Duodenal mucosa (tissue), 2 donors: ENCODE results near the gene AQP1.

Experiments used
- H3K27ac ChIP-seq: one replicate; pipeline ENCODE4 v1.7.0; 2013; ENCODE audit warnings: low read depth, low read length
- H3K27me3 ChIP-seq, 2 donors: one replicate each; pipeline ENCODE4 v1.7.0; 2013; ENCODE audit warnings: low read length in 2 of 2, control low read depth in 1 of 2; ENCODE audit not compliant: insufficient read depth in 2 of 2, control insufficient read depth in 1 of 2
- H3K36me3 ChIP-seq, 2 donors: one replicate each; pipeline ENCODE4 v1.7.0; 2013; ENCODE audit warnings: low read length in 2 of 2, control low read depth in 1 of 2; ENCODE audit not compliant: insufficient read depth in 2 of 2, control insufficient read depth in 1 of 2
- H3K4me1 ChIP-seq, 2 donors: one replicate each; pipeline ENCODE4 v1.7.0; 2013; ENCODE audit warnings: low read length in 2 of 2, control low read depth in 1 of 2; ENCODE audit not compliant: insufficient read depth in 2 of 2, control insufficient read depth in 1 of 2
- H3K4me3 ChIP-seq, 2 donors: one replicate each; pipeline ENCODE4 v1.7.0; 2013; ENCODE audit warnings: low read length in 2 of 2, low read depth in 1 of 2
- H3K9ac ChIP-seq, 2 donors: one replicate each; pipeline ENCODE4 v1.7.0; 2013; ENCODE audit warnings: low read length in 2 of 2, low read depth in 1 of 2
- H3K9me3 ChIP-seq, 2 donors: one replicate each; pipeline ENCODE4 v1.7.0; 2013; ENCODE audit warnings: low read length in 2 of 2, control low read depth in 1 of 2; ENCODE audit not compliant: control insufficient read depth in 1 of 2

Gene AQP1

DNA sequence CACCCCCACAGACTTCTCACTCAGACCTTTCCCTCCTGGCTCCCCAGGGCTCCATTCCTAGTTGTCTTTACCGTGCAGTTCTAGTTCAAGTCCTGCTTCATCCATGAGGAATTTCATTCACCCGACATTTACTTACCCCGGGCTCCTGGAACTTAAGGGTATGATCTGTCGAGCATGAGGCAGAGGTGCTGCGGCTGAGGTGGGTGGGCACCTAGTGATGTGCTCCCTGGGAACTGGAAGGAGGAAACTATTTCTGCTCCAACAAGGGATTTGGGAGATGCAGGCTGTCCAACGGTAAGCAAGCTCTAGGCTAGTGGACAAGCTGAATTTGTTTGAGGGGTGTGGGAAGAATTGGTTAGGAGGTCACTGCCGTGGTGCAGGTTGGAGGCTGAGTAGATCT, 30.2 kb upstream of the AQP1 start:
- Histone ChIP-seq H3K4me3 (no peak overlapping the region), H3K9me3 (no peaks in the 10 kb centered on the region), H3K4me1 (peaks cover 8 to 9% of the 10 kb centered on the region in 2 donors), H3K9ac (no peak overlapping the region), H3K27ac (no peak overlapping the region), H3K27me3 (no peaks in the 10 kb centered on the region), H3K36me3 (no peaks in the 10 kb centered on the region)

DNA sequence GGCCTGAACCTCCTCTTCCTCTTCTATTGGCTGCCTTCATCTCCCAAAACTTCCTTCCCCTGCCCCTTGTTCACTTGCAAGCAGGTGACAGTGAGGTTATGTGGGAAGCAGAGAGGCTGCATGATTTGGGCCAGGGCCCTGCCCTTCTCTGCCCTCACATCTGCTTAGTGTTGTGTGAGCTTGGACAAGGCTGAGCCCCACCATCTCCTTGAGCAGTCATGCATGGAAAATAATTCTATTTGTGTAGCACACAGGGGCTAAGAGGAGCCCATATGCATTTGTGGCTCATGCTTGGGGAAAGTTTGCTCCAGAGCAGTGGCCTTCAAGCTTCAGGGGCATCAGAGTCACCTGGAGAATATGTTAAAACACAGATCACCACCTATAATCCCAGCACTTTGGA, 26.8 kb upstream of the AQP1 start:
- H3K9me3 ChIP-seq: no peaks in the 10 kb centered on the region
- H3K27me3 ChIP-seq: no peaks in the 10 kb centered on the region
- H3K36me3 ChIP-seq: no peaks in the 10 kb centered on the region
- no peak overlapping the region for H3K9ac ChIP-seq
- no peak overlapping the region for H3K4me3 ChIP-seq
- H3K4me1 ChIP-seq: peaks cover 10 to 12% of the 10 kb centered on the region in 2 donors
- H3K27ac ChIP-seq: no peak overlapping the region

DNA sequence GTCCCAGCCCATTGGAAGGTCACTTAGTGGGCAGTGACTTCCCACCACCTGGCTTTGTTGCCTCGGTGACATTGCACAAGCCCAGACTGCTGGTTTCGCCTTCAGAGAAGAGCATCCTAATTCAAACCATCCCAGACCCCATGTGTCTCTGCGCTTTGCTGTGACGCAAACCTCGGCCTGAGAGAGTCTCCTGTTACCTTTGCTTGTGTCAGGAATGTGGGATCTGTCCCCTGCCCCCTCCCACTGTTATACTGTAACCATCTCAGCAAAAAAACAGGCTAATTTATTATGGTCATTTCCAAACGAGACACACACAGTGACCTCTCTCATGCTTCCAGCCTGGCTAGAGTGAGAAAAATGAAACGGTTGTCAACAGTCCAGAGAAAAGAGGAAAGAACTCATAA, 25.0 kb upstream of the AQP1 start:
- Histone ChIP-seq H3K9ac (no peak overlapping the region), H3K27me3 (no peaks in the 10 kb centered on the region), H3K36me3 (no peaks in the 10 kb centered on the region), H3K4me3 (no peak overlapping the region), H3K27ac (no peak overlapping the region), H3K9me3 (no peaks in the 10 kb centered on the region), H3K4me1 (peaks cover 5 to 6% of the 10 kb centered on the region in 2 donors)

DNA sequence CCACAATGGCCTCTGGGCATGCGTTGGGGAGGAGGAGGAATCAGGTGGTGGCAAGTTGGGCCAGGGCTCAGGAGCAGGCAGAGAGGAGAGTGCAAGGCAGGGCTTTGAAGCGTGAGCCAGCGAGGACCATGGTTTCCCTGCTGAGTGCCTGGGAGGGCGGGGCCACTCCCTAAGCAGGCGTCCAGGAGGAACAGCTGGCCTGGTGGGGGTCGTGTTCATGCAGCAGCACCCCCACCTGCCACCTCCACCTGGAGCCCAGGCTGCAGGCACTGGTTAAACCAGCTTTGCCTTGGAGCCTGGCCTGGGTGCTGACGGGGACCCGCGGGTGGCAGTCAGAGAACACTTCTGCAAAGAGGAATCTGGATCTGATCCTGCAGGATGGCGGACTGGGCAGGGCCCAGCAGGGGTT, 24.2 kb upstream of the AQP1 start:
- H3K4me1 ChIP-seq: peaks cover 5 to 6% of the 10 kb centered on the region in 2 donors
- H3K4me3 ChIP-seq: no peak overlapping the region
- no peak overlapping the region for H3K27ac ChIP-seq
- no peaks in the 10 kb centered on the region for H3K27me3 ChIP-seq
- no peaks in the 10 kb centered on the region for H3K9me3 ChIP-seq
- H3K9ac ChIP-seq: no peak overlapping the region
- H3K36me3 ChIP-seq: no peaks in the 10 kb centered on the region

DNA sequence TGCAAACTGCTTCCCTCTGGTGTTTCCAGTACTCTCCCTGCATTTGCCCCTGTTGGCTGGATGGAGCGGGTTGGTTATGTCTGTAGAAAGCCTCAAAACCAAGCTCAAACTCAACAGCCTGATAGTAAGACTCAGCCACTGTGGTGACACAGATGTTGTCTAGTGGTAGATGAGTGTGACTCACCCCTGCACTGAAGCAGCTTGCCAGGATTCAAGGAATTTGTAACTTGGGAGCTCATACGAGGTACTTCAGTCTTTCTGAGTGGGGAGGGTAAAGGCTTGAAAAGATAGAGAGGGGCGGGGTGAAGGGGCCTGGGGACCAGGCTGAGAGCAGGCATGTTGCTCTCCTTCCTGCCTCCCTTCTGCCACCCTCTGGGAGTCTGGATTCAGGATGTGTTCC, 22.9 kb upstream of the AQP1 start:
- Histone ChIP-seq H3K9ac (no peak overlapping the region), H3K4me1 (peaks cover 14 to 16% of the 10 kb centered on the region in 2 donors), H3K27ac (no peak overlapping the region), H3K27me3 (no peaks in the 10 kb centered on the region), H3K4me3 (no peak overlapping the region), H3K9me3 (no peaks in the 10 kb centered on the region), H3K36me3 (no peaks in the 10 kb centered on the region)

DNA sequence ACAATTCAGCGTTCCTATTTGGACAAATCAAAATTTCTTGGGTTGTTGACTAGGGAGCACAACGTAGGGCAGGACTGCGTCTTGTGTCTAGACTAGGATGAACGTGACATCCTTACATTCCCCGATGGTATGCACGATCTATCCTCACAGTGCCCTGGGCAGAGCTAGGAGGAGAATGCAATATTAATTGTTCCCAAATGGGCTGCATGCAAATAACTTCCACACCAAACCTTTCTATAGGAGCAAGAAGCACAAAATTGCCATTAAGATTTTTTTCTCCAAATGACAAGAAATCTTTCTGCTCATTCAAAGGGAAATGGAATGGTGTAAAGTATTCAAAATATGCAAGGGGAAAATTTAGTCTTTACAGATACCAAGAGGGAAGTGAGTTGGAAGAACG, 21.4 kb upstream of the AQP1 start:
- Histone ChIP-seq H3K9me3 (no peaks in the 10 kb centered on the region), H3K4me3 (no peak overlapping the region), H3K9ac (no peak overlapping the region), H3K4me1 (peaks cover 19 to 20% of the 10 kb centered on the region in 2 donors), H3K36me3 (no peaks in the 10 kb centered on the region), H3K27ac (no peak overlapping the region), H3K27me3 (no peaks in the 10 kb centered on the region)

DNA sequence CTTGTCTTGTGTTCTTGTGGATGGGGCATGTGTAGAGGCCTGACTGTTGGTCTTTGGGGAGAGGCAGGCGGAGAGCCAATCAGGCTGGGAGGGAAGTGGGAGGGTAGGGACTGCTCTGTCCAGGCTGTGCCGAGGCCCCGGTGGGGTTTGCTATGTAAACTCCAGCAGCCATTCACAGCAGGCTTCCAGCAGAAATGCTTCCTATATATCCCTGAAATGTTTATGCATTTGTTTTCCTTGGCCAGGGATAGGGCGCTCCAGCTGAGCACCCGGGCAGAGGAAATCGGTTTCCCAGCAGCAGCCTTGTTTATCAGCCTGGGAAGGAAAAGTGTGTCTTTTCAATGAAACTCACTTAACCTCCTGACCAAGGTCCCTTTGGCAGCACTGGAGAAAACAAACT, 18.3 kb upstream of the AQP1 start:
- Histone ChIP-seq H3K9me3 (no peaks in the 10 kb centered on the region), H3K4me1 (peaks cover 38 to 41% of the 10 kb centered on the region in 2 donors), H3K27me3 (no peaks in the 10 kb centered on the region), H3K27ac (no peak overlapping the region), H3K36me3 (no peaks in the 10 kb centered on the region), H3K9ac (no peak overlapping the region), H3K4me3 (no peak overlapping the region)

DNA sequence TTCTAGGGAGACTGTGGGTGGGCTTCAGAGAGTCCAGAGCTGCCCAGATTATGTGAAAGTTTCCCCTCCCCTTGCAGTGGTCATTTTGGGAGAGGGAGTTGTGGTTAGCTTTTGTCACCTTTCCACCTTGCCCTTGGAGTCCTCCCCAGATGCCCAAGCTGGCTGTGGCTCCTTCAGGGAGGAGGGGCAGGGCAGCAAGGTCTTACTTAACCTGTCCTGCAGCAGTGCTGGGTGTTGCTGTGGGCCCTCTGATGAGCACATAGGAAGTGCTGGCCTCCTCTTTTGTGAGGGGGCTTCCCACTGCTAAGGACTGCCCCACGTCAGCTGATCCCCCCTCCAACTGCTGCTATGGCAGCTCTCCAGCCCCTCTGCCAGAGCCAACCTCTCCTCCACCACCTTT, 17.6 kb upstream of the AQP1 start:
- Histone ChIP-seq H3K36me3 (no peaks in the 10 kb centered on the region), H3K27ac (no peak overlapping the region), H3K9ac (no peak overlapping the region), H3K4me3 (no peak overlapping the region), H3K27me3 (no peaks in the 10 kb centered on the region), H3K4me1 (peaks cover 44 to 45% of the 10 kb centered on the region in 2 donors), H3K9me3 (no peaks in the 10 kb centered on the region)

DNA sequence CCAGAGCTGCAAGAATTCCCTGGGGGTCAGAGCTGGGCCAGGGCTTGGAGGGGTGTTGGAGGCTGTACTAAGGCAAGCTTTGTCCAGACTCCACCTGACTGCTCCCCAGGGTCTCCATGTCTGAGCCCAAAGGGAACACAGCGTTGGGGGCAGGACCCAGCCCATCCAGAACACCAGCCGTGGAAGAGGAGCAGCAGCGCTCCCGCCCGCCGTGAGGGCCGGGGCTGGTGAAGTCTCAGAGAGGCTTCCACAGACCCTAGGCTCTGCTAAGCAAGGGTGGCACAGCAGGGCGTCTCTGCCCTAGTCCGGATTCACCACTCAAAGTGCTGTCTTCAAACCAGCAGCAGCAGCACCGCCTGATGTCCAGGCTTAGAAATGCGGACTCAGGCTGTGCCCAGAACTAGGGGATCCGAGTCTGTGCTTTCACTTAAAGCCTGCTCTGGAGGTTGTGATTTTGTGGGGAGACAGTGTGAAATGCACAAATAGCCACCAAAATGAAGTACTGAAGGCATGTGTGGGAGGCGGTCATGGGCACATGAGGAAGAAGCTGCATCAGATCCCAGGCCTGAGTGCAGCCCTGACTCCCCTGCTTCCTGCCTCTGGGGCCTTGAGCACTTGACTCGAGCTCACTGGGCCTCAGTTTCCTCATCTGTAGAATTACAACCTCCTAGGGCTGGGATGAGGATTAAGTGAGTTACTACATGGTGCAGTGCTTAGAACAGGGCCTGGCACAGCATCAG, 16.6 kb upstream of the AQP1 start:
- H3K36me3 ChIP-seq: no peaks in the 10 kb centered on the region
- no peak overlapping the region for H3K27ac ChIP-seq
- no peaks in the 10 kb centered on the region for H3K27me3 ChIP-seq
- no peak overlapping the region for H3K9ac ChIP-seq
- no peak overlapping the region for H3K4me3 ChIP-seq
- H3K9me3 ChIP-seq: no peaks in the 10 kb centered on the region
- H3K4me1 ChIP-seq: peaks cover 51 to 52% of the 10 kb centered on the region in 2 donors

DNA sequence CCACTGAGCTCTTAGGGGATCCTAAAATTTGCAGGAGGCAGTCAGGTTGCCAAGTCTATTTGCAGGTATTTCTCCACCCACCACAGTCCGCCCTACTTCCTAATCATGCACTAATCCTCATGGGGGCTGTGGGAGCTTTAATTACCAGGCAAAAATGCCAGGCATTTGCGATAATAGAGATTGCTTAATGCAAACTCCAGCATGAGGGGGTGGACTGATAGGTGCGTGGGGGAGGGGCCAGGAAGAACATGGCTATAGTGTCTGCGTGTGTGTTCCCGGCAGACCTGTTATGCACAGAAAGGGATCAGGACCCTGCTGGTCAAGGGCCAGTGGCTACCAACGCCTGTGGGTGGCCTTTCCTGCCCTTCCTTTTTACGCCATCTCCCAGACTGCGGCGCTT, 15.6 kb upstream of the AQP1 start:
- Histone ChIP-seq H3K27me3 (no peaks in the 10 kb centered on the region), H3K9ac (peak overlapping the region; percentile 13 to 28), H3K9me3 (no peaks in the 10 kb centered on the region), H3K27ac (no peak overlapping the region), H3K4me1 (peaks cover 52 to 53% of the 10 kb centered on the region in 2 donors), H3K36me3 (no peaks in the 10 kb centered on the region), H3K4me3 (no peak overlapping the region)
